Measurements from ENCODE around the gene RAB40B.

Gene RAB40B

DNA sequence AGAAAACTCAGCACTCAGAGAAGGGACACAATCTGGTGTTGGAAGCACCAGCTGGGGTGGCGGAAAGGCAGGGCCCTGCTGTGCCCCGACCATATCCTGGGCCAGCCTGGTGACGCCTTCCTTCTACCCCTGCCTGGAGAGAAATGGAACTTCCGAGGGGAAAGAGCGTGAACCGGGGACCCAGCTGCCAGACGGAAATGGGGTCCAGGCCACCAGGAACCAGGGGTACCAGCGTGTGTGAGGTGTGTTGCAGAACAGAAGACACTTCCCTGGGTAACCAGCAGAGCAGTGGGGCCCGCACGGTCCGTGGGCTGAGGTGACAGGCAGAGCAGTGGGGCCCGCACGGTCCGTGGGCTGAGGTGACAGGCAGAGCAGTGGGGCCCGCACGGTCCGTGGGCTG, 6.8 kb downstream of the RAB40B start:
- no peak for DNase-seq

DNA sequence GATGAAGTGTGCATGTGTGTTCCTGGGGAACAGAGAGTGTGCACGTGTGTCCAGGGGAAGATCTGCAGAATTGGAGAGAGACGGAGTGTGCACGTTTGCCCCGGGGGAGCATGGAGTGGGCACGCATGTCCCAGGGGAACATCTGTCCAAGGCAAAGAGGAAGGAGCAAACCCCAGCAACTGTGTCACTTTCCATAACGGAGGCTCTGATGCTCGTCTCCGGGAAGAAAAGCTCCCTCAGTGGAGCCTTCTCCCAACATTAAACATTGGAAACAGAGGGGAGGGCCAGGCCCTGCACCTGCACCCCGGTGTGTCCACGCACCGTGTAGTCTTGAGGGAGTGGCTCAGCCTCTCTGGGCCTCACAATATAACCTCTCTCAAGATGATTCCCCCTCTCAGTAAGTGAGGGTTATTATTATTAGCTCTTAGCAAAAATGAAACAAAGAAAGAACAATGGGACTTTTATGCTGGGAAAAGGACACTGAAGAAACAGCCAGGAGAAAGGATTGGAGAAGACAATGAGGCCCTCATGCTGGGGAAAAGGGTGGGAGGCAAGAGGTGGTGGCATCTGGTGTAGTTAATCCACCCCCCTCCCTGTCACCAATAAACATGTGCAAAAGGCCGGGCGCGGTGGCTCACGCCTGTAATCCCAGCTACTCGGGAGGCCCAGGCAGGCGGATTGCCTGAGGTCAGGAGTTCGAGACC, 7.6 kb downstream of the RAB40B start:
- DNase-seq, result peak; percentile 63

GRCh38 chr17:82689077-82689476, 9.4 kb downstream of the RAB40B start:
- DNase-seq, result no peak

GRCh38 chr17:82687871-82688270, 10.6 kb downstream of the RAB40B start:
- no peak for DNase-seq

DNA sequence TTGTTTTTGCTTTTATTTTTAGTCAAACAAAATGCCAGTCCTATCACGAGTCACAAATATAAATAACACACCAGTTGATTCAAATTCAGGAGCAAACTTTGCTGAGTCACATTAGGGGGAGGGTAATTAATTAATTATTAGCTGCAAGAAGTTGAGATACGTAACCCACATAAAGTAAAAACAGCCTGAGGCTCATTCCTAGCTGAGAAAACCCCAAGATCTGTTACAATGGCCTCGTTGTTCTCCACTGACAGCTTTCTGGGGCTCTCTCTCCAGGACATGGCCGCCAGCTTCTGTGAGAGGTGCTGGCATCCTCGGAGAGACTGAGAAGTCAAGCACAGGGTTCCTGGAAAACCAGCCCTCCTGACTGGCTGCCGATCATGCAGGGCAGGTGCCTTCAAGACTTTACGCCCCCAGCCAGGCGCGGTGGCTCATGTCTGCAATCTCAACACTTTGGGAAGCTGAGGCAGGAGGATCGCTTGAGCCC, 11.1 kb downstream of the RAB40B start:
- DNase-seq, result no peak

DNA sequence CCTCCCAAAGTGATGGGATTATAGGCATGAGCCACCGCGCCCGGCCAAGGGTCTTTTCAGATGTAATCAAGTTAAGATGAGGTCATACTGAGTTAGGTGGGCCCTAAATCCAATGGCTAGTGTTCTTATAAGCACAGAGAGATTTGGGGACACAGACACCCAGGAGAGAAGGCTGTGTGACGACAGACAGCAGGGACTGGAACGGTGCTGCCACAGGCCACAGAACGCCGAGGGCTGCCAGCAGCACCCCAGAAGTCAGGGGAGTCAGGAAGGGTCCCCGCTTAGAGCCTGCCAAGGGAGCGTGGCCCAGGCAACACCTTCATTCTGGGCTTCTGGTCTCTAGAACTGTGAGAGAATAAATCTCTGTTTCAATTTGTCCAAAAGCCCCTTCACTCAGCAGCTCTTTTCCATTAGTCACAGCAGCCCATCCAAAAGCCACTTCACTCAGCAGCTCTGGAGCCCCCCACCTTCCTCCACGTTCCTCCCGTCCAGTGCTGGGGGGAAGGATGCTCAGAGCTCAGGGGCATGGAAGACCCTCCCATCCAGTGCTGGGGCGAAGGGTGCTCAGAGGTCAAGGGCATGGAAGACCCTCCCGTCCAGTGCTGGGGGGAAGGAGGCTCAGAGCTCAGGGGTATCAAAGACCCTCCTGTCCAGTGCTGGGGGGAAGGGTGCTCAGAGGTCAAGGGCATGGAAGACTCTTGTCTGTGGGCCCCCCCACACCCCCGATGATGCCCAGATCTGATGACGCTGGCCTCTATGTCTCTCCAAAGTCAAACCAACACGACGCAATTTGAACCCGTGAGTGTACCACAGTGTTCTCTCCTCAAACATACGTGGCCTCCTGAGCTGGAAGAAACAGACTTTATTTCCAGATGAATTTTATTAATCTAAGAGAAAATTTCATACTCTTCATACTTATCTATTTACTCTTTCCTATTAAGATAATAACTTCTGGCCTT, 11.9 kb downstream of the RAB40B start:
- no peak for DNase-seq

DNA sequence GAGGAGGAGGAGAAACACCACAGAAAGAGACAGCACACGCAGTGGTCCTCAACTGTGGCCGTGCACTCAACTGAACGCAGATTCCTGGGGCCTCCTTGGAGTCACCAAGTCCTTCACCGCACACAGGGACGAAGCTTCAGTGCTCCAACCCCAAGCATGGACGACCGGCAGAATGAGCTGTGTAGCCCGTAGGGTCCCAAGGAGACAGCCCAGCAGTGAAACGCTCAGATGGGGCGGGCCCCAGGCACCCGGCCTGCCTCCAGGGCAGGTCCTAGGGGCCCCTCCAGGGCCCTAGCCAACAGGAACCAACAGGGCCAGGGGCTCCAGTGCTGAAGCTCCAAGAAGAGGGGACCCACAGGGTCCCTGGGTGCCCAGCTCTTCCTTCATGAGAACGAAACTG, 13.2 kb downstream of the RAB40B start:
- DNase-seq, result no peak

- no peak for DNase-seq
These were observed 14.2 kb downstream of the RAB40B start for GRCh38 chr17:82684228-82684841.

- DNase-seq, result no peak
These were observed 15.0 kb downstream of the RAB40B start for GRCh38 chr17:82683534-82683933.

- no peak for DNase-seq
These were observed 17.0 kb downstream of the RAB40B start for GRCh38 chr17:82681547-82681946.

DNA sequence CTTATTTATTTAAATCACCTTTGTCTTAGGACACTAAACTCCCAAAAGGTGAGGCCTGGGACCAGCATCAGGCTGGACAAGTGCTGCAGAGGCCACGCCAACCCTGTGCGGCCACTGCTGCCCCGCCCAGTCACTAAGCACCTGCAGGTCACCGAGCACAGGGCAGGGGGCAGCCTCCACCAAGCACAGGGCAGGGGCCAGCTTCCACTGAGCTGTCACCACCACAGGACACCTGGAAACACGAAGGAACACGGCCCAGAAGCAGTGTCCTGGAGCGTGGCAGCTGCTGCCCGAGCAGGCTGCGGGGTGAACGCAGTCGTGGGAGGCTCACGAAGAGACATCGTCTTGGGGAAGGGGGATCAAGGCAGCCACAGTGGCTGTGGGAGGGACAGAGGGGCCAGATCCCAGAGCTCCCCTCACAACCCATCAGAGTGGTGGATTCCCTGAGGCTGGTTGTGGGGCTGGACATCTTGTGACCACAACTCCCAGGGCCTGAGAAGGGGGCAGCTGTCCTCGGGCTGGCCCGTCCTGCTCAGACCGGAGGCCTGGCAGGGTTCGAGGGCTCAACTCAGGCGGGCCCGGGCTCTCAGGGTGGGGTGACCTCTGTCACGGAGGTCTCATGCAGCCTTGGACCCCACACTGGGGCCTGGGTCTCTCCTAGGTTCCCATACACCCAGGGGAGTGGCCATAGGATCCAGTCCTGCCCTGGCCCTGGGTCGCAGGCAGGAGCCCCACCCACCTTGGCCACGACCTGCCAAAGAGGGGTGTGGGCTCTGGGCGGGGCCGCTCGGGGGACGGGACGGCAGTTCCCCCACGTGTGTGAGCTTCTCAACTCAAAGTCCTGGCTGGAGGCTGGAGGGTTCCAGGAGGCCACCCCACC, 18.7 kb downstream of the RAB40B start:
- DNase-seq, result no peak

GRCh38 chr17:82678265-82678891, 20.1 kb downstream of the RAB40B start:
- DNase-seq, result no peak

- DNase-seq, result no peak
These were observed 21.1 kb downstream of the RAB40B start for GRCh38 chr17:82677353-82677925.

GRCh38 chr17:82675476-82676245, 22.8 kb downstream of the RAB40B start:
- DNase-seq, result no peak

GRCh38 chr17:82674656-82675475, 23.6 kb downstream of the RAB40B start:
- DNase-seq, result no peak

- no peak for DNase-seq
These were observed 27.6 kb downstream of the RAB40B start for GRCh38 chr17:82670661-82671450.

DNA sequence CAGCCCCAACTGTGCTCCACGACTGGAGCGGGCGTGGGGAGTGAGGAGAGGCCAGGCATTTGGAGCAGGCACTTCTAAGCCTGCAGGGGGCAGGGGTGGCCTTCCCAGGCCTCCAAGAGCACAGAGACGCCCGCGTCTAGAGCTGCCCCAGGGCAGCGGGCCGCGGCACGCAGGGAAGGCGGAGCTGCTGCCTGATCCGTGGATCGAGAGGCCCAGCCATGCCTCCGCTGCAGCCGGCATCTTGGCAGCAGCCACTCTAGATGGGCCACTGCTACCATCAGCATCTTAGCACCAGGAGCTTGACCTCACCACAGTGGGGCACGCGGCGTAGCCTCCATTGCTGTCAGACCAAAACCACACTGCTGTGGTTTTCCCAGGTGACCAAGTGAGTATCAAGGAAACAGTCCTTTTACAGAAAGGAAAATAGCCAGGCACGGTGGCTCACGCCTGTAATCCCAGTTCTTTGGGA, 29.8 kb downstream of the RAB40B start:
- DNase-seq, result peak; percentile 86

GRCh38 chr17:82668024-82668630, 30.4 kb downstream of the RAB40B start:
- no peak for DNase-seq

GRCh38 chr17:82667668-82668000, 30.9 kb downstream of the RAB40B start:
- no peak for DNase-seq

Data from NCI-H82 (cell line).